Dendritic cell treated with granulocyte-macrophage colony-stimulating factor and Interleukin-4, amounts not matched to agents 40 ng/mL and 50 ng/mL, for 4 days (primary cell): ENCODE results near the gene GFPT1.

Experiments used
- H3K27ac Mint-ChIP-seq: one replicate; pipeline ENCODE4 v1.8.0; 2022; ENCODE audit warnings: mild to moderate bottlenecking, mixed read lengths
- H3K27me3 Mint-ChIP-seq: one replicate; pipeline ENCODE4 v1.8.0; 2022; ENCODE audit warnings: mild to moderate bottlenecking, mixed read lengths
- H3K36me3 Mint-ChIP-seq: one replicate; pipeline ENCODE4 v1.8.0; 2022; ENCODE audit warnings: low read depth, mixed read lengths
- H3K4me1 Mint-ChIP-seq: one replicate; pipeline ENCODE4 v1.8.0; 2022; ENCODE audit warnings: low read depth, mixed read lengths
- H3K4me3 Mint-ChIP-seq: one replicate; pipeline ENCODE4 v1.8.0; 2022; ENCODE audit warnings: mild to moderate bottlenecking, moderate library complexity, mixed read lengths
- H3K9me3 Mint-ChIP-seq: one replicate; pipeline ENCODE4 v1.8.0; 2022; ENCODE audit warnings: mixed read lengths
- intact Hi-C: fragments of 100-400 bp; cut with micrococcal nuclease; formaldehyde crosslinking; loops from one replicate; pipeline ENCODE4 v1.15.0; 2022

Gene GFPT1

DNA sequence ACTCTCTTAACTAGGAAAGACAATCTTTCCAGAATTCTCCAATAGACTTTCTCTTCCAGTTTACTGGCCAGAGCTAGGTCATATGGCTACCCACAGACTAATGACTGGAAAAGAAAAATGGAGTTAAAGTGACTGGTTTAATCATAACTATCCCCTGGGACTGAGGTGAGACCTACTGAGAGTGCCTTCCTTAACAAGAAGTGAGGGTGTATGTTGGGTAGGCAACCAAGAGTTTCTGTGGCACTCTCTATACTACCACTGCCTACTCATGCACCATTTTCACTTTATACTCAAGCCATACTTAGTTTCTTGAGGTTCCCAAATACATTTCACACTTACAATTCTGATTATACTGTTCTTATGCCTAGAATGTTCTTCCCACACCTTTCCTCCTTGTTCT is 6.9 kb upstream of the GFPT1 start:
- H3K27ac Mint-ChIP-seq = no peak overlapping the region
- no peaks in the 10 kb centered on the region for H3K27me3 Mint-ChIP-seq
- peaks cover 19% of the 10 kb centered on the region for H3K4me1 Mint-ChIP-seq
- peaks cover 37% of the 10 kb centered on the region for H3K36me3 Mint-ChIP-seq
- H3K9me3 Mint-ChIP-seq = no peaks in the 10 kb centered on the region
- H3K4me3 Mint-ChIP-seq = no peak overlapping the region
- intact Hi-C loops = loop anchor here (5.0 kb wide), 1 partner anchor 43 kb away; the partner anchor contains the start of gene NFU1

DNA sequence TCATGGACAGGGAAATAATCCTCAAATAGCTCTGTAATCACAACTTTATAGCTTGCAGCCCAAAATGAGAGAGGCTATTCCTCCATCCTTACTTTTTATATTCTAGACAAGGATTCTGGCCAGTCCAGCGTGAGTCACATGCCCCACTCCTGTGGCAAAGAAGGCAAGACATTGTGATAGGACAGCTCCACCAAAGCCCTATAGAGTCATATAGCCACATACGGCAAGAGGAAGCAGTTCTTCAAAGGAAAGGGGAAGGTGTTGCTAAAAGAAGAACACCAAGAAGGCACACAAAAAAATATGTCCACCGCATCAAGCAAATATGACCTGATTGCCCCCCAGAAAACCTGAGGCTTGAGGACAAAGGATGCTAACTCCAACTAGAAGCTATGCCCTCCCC is 3.4 kb upstream of the GFPT1 start:
- Mint-ChIP-seq H3K4me1 (peaks cover 34% of the 10 kb centered on the region), H3K9me3 (no peaks in the 10 kb centered on the region), H3K4me3 (no peak overlapping the region), H3K36me3 (peaks cover 29% of the 10 kb centered on the region), H3K27ac (peak overlapping the region; percentile 84), H3K27me3 (no peaks in the 10 kb centered on the region)
- intact Hi-C loops = loop anchor here (5.0 kb wide), 1 partner anchor 47 kb away; the partner anchor contains the start of gene NFU1

DNA sequence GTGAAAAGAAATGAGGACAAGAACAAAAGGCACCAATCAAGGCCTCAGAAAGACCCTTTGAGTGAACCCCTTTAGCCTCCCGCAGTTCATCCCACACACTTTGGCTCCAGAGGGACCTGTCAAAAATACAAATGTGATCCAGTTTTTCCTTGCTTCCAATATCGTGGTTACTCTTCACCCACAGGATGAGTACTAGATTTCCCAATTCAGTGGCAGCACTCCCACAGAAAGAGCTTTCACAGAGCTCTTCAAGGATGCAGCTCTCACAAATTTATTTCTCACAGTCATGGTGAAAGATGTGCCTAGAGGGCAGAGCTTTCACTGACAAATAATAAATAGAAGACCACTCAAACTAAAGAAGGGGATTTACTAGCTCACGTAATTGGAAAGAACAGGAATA is 3.0 kb upstream of the GFPT1 start:
- Mint-ChIP-seq H3K27me3 (no peaks in the 10 kb centered on the region), H3K9me3 (no peaks in the 10 kb centered on the region), H3K36me3 (peaks cover 27% of the 10 kb centered on the region), H3K27ac (peak overlapping the region; percentile 84), H3K4me3 (no peak overlapping the region), H3K4me1 (peaks cover 34% of the 10 kb centered on the region)
- intact Hi-C loops = loop anchor here (5.0 kb wide), 1 partner anchor 47 kb away; the partner anchor contains the start of gene NFU1

DNA sequence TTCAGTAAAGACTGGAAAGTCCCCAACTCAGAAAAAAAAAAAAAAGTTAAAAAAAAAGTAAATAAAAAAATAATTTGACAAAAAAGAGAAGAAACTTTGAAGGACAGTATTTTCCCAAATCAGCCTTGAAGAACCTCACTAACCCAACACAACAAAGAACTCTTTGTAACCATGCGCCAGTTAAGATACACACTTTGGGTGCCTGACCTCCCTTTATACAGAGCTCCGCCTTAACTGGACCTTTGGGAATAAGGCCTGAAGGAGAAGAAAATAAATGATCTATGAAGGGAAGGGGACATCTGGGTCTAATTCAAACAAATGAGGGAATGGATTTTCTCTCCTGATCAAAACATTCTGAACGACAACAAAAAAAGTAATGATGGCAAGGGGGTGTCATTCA is 2.2 kb upstream of the GFPT1 start:
- H3K27me3 Mint-ChIP-seq = no peaks in the 10 kb centered on the region
- no peak overlapping the region for H3K4me3 Mint-ChIP-seq
- peaks cover 20% of the 10 kb centered on the region for H3K36me3 Mint-ChIP-seq
- H3K27ac Mint-ChIP-seq = no peak overlapping the region
- intact Hi-C loops = no loop called here
- peaks cover 39% of the 10 kb centered on the region for H3K4me1 Mint-ChIP-seq
- no peaks in the 10 kb centered on the region for H3K9me3 Mint-ChIP-seq

DNA sequence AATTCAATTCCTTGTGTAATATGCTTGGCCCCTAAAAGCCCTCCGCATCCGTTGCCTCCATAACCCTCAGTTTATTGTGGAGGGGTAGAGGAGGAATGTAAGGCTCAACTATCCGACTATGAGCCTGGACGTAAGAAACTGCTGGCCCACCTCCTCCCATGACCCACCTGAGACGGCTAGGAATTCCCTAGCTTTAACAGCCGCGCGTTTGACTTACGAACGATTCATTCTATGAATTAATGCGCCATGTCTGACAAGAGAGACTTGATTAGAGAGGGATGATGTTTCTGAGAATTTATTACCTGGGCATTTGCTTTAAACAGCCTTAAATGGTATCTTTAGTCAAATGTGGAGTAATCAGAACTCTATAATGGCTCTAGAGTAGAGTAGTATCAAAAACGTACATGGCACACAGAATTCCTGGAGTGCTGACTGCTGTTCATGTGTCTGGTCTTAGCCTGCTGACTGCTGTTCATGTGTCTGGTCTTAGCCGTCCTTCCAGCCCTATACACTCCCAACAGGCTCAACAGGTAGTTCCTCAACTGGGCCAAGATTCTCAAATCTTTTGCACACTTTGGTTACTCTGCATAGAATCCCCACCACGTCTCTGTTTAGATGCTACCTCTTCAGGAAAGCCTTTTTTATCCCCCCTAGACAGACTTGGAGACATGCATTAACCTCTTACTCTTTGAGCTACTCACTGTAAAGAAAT is 899 bp upstream of the GFPT1 start:
- Mint-ChIP-seq H3K27me3 (no peaks in the 10 kb centered on the region), H3K4me3 (peak overlapping the region; percentile 91), H3K27ac (peak overlapping the region; percentile 89), H3K4me1 (peaks cover 47% of the 10 kb centered on the region), H3K9me3 (no peaks in the 10 kb centered on the region), H3K36me3 (peaks cover 13% of the 10 kb centered on the region)
- intact Hi-C loops = no loop called here

DNA sequence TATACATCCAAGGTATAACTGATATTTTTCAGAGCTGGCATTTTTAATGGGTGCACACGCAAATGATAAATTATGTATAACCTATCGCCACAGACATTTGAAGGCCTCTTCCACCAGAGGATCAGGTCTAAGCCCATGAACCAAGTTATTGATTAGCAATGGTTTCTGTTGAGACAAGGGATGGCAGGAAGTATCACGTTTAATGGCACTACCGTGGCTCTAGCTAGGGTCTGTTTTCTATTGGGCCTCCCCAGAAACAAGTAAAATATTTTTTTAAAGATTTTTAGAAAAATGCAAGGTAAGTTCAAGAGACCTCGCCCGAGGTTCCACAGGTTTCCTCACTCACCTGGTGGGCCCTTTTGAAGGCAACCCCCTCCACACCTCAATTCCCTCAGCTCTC is 667 bp downstream of the GFPT1 start:
- H3K4me1 Mint-ChIP-seq = peaks cover 60% of the 10 kb centered on the region
- intact Hi-C loops = no loop called here

DNA sequence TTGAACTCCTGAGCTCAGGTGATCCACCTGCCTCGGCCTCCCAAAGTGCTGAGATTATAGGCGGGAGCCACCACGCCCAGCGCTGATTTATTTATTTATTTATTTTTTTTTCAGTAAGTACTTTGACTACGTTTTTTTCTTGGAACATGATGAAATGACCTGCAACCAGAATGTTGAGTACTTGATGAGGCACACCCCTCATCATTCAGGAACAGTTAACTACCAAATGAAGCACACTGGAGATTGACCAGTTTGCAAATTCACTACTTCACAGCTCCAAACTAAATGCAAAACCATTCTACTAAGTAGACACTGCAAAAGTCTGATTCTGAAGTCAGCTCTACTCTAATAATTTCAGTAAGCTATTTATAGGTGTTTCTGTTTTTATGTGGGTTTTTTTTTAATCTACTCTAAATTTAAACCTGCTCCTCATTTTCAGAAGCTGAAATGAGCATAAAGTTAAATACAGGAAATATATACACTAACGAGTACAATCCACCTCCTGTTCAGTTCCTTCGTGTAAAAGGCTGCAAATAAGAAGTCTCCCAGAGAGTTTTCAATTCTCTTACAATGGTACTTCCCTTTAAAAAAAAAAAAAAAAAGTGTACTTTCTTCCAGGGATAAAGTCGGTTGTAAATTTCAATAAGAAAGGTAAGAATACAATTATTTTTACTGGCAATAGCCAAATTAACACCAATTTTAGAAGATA is 1.4 kb downstream of the GFPT1 start:
- Mint-ChIP-seq H3K4me3 (peak overlapping the region; percentile 91), H3K36me3 (peaks cover 22% of the 10 kb centered on the region)

More for the DNA sequence above, 667 bp downstream of the GFPT1 start:
- H3K4me3 Mint-ChIP-seq = peak overlapping the region; percentile 91
- peaks cover 22% of the 10 kb centered on the region for H3K36me3 Mint-ChIP-seq
- no peaks in the 10 kb centered on the region for H3K9me3 Mint-ChIP-seq
- H3K27ac Mint-ChIP-seq = peak overlapping the region; percentile 89
- no peaks in the 10 kb centered on the region for H3K27me3 Mint-ChIP-seq

DNA sequence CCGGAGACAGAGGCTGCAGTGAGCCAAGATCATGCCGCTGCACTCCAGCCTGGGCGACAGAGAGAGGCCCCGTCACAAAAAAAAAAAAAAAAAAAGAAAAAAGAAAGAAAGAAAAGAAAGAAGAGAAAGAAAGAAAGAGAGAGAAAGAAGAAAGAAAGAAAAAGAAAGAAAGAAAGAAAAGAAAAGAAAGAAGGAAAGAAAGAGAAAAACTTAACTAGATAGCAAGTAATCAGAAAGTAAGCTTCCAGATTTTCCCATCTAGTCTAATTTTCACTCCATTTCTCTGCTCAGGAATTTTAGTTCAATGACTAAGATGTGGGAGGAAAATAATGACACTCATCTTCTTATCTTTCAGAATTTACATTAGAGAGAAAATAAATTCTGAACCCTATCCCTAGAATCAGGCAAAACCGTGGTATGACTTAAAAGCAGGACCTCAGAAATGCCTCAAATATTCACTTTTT is 2.4 kb downstream of the GFPT1 start:
- H3K4me1 Mint-ChIP-seq = peaks cover 59% of the 10 kb centered on the region
- no peaks in the 10 kb centered on the region for H3K9me3 Mint-ChIP-seq
- H3K36me3 Mint-ChIP-seq = peaks cover 22% of the 10 kb centered on the region
- intact Hi-C loops = no loop called here
- H3K27me3 Mint-ChIP-seq = no peaks in the 10 kb centered on the region
- H3K4me3 Mint-ChIP-seq = no peak overlapping the region
- H3K27ac Mint-ChIP-seq = no peak overlapping the region

More for the DNA sequence above, 1.4 kb downstream of the GFPT1 start:
- intact Hi-C loops = no loop called here
- no peaks in the 10 kb centered on the region for H3K9me3 Mint-ChIP-seq
- peak overlapping the region; percentile 89 for H3K27ac Mint-ChIP-seq
- H3K27me3 Mint-ChIP-seq = no peaks in the 10 kb centered on the region
- peaks cover 63% of the 10 kb centered on the region for H3K4me1 Mint-ChIP-seq

DNA sequence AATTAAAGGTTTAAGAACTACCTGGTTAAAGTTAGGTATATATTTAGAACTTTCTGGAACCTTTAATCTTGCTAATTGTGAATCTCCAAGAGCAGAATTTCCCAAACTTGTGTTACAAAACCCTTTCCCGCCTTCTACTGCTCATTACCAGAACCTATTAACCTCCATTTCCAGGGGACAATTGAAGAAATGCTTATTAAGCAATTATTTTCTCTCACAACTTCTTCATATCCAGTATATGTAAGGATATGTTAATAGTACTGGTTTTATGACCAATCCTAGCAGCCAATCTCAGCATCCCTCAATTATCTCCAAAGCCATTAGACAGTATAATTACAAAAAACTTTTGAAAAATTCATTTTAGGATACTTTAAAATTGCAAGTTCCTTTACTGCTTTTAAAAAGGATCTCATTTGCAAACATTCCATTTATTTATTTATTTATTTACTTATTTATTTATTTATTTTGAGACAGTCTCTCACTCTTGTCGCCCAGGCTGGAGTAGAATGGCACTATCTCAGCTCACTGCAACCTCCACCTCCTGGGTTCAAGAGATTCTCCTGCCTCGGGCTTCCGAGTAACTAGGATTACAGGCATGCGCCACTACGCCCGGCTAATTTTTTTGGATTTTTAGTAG is 3.7 kb downstream of the GFPT1 start:
- Mint-ChIP-seq H3K4me3 (no peak overlapping the region), H3K9me3 (no peaks in the 10 kb centered on the region), H3K27ac (no peak overlapping the region), H3K4me1 (peaks cover 58% of the 10 kb centered on the region), H3K27me3 (no peaks in the 10 kb centered on the region), H3K36me3 (peaks cover 22% of the 10 kb centered on the region)
- intact Hi-C loops = no loop called here

DNA sequence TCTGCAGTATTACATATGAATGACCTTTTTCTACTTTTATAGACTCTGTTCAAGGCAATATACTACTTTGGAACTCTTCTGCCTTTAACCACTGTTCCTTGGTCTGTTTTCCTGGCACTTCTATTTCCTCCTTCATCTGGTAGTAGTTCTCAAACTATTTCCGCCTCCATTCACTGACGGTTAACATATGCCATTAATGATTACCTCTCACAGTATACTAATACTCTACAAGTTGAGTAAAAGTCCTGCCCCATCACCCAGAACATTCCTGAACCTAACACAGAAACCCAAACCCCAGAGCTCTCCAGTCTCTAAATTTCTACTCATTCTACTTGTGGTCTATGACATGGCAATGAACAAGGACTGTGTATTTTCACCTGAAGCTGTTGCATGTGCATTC is 4.5 kb downstream of the GFPT1 start:
- intact Hi-C loops = no loop called here
- Mint-ChIP-seq H3K9me3 (no peaks in the 10 kb centered on the region), H3K27ac (peak overlapping the region; percentile 6), H3K4me1 (peaks cover 53% of the 10 kb centered on the region), H3K36me3 (peaks cover 22% of the 10 kb centered on the region), H3K27me3 (no peaks in the 10 kb centered on the region), H3K4me3 (no peak overlapping the region)

DNA sequence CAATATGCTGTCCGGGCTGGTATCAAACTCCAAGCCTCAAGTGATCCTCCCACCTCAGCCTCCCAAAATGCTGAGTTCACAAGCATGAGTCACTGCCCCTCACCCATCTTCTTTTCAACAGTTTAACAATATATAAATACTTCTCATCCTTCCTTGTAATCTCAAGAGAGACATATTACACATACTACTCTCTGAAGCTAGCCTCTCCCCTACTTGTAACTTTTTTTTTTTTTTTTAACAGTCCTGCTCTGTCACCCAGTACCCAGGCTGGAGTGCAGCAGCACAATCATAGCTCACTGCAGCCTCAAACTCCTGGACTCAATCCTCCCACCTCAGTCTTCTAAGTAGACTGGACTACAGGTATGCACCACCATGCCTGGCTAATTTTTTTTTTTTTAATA is 5.7 kb downstream of the GFPT1 start:
- H3K4me1 Mint-ChIP-seq = peaks cover 48% of the 10 kb centered on the region
- no peak overlapping the region for H3K4me3 Mint-ChIP-seq
- H3K36me3 Mint-ChIP-seq = peaks cover 11% of the 10 kb centered on the region
- intact Hi-C loops = no loop called here
- no peaks in the 10 kb centered on the region for H3K9me3 Mint-ChIP-seq
- no peaks in the 10 kb centered on the region for H3K27me3 Mint-ChIP-seq
- H3K27ac Mint-ChIP-seq = peak overlapping the region; percentile 37

DNA sequence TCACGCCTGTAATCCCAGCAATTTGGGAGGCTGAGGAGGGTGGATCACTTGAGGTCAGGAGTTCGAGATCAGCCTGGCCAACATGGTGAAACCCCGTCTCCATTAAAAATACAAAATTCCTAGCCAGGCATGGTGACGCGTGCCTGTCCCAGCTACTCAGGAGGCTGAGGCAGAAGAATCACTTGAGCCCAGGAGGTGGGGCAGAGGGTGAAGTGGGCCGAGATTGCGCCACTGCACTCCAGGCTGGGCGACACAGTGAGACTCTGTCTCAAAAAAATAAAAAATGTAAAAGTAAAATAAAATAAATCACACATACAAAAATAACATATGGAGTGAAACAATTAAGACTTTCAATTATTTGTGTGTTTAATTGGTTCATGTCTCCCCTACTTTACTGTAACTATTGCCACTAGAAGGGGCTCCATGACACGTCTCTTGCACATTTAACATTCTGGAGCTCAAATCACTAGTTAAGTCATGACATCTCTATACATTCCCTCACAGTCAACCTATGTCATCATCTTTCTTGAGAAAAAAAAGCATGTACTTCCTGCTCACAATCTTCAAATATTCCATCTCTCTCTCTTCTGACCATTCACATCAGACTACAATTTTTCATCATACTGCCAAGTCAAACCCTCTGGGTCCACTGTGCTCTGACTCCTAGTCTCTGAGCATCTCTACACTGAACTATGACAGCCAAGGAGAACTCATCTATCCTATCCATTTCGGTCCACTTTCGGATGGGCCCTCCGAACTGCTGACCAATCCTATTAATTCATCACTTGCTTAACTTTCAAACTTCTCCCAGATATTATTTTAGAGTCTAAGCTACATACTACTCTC is 6.7 kb downstream of the GFPT1 start:
- H3K4me3 Mint-ChIP-seq = no peak overlapping the region
- no peaks in the 10 kb centered on the region for H3K27me3 Mint-ChIP-seq
- no peaks in the 10 kb centered on the region for H3K9me3 Mint-ChIP-seq
- peaks cover 52% of the 10 kb centered on the region for H3K4me1 Mint-ChIP-seq
- intact Hi-C loops = no loop called here
- peak overlapping the region; percentile 37 for H3K27ac Mint-ChIP-seq
- peaks cover 16% of the 10 kb centered on the region for H3K36me3 Mint-ChIP-seq

DNA sequence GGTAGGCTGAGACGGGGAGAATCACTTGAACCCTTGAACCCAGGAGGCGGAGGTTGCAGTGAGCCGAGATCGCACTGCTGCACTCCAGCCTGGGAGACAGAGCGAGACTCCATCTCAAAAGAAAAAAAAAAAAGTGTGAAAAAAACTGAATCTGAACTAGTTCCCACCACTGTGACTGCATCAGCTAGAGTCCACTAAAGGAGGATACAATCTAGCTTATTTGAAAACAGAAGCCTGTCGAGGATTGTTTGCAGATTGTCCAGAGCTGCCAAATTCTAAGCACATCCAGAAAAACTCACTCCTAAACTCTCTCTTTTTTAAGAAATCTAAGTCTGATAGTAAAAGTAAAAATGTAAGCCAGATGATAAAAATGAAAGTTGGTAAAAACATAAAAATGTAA is 10.6 kb downstream of the GFPT1 start:
- Mint-ChIP-seq H3K4me3 (no peak overlapping the region), H3K36me3 (peaks cover 27% of the 10 kb centered on the region), H3K27me3 (no peaks in the 10 kb centered on the region), H3K9me3 (no peaks in the 10 kb centered on the region), H3K27ac (no peak overlapping the region), H3K4me1 (peaks cover 34% of the 10 kb centered on the region)
- intact Hi-C loops = no loop called here
